Astrocyte (in vitro differentiated cells and primary cell): ENCODE data around the gene FBXO48. TPM values are rescaled to one million over a fixed set of nuclear protein-coding genes. Genes with fewer than 3 reads are reported as not detected.

ENCODE experiments used
- DNase-seq: peaks from one replicate; pipeline ENCODE4 v3.0.0-alpha.2; 2010; ENCODE audit warnings: low read depth
- FAIRE-seq: peaks from 2 replicates; lab custom pipeline; 2011; peaks lifted over from hg19 to GRCh38; lab: Jason Lieb, UNC
- H2AFZ ChIP-seq: 2 replicates; pipeline ENCODE4 v1.6.0; 2012; ENCODE audit warnings: low read depth, low read length, inconsistent platforms
- H3K27ac ChIP-seq: 2 replicates; pipeline ENCODE4 v1.5.1; 2011; ENCODE audit warnings: low read depth, low read length, inconsistent platforms
- H3K27me3 ChIP-seq: 2 replicates; pipeline ENCODE4 v1.6.0; 2011; ENCODE audit warnings: low read length, inconsistent platforms; ENCODE audit not compliant: insufficient read depth
- H3K36me3 ChIP-seq: 2 replicates; pipeline ENCODE4 v1.5.1; 2011; ENCODE audit warnings: low read length, inconsistent platforms; ENCODE audit not compliant: insufficient read depth
- H3K4me1 ChIP-seq: 2 replicates; pipeline ENCODE4 v1.5.1; 2011; ENCODE audit warnings: low read length, inconsistent platforms; ENCODE audit not compliant: insufficient read depth
- H3K4me2 ChIP-seq: 2 replicates; pipeline ENCODE4 v1.6.0; 2012; ENCODE audit warnings: low read length, inconsistent platforms
- H3K4me3 ChIP-seq: 2 replicates; pipeline ENCODE4 v1.5.1; 2011; ENCODE audit warnings: low read depth, mild to moderate bottlenecking, low read length, inconsistent platforms; ENCODE audit not compliant: insufficient read depth
- H3K79me2 ChIP-seq: 2 replicates; pipeline ENCODE4 v1.6.0; 2012; ENCODE audit warnings: mild to moderate bottlenecking, low read length, inconsistent platforms; ENCODE audit not compliant: insufficient read depth
- H3K9ac ChIP-seq: 2 replicates; pipeline ENCODE4 v1.6.0; 2012; ENCODE audit warnings: mild to moderate bottlenecking, low read length, inconsistent platforms
- H3K9me3 ChIP-seq: 2 replicates; pipeline ENCODE4 v1.5.1; 2012; ENCODE audit warnings: low read depth, mild to moderate bottlenecking, low read length, inconsistent platforms; ENCODE audit not compliant: insufficient read depth
- H4K20me1 ChIP-seq: 2 replicates; pipeline ENCODE4 v1.6.0; 2012; ENCODE audit warnings: low read length, inconsistent platforms; ENCODE audit not compliant: insufficient read depth
- H3K27ac Mint-ChIP-seq: one replicate; pipeline ENCODE4 v1.8.0; 2021; ENCODE audit warnings: mild to moderate bottlenecking, mixed read lengths; ENCODE audit not compliant: unreplicated experiment
- H3K27me3 Mint-ChIP-seq: one replicate; pipeline ENCODE4 v1.8.0; 2021; ENCODE audit warnings: low read depth, mixed read lengths; ENCODE audit not compliant: unreplicated experiment
- H3K36me3 Mint-ChIP-seq: one replicate; pipeline ENCODE4 v1.8.0; 2021; ENCODE audit warnings: low read depth, mixed read lengths; ENCODE audit not compliant: unreplicated experiment
- H3K4me1 Mint-ChIP-seq: one replicate; pipeline ENCODE4 v1.8.0; 2021; ENCODE audit warnings: low read depth, mixed read lengths; ENCODE audit not compliant: unreplicated experiment
- H3K4me3 Mint-ChIP-seq: one replicate; pipeline ENCODE4 v1.8.0; 2021; ENCODE audit warnings: mild to moderate bottlenecking, moderate library complexity, mixed read lengths; ENCODE audit not compliant: unreplicated experiment
- H3K9me3 Mint-ChIP-seq: one replicate; pipeline ENCODE4 v1.8.0; 2021; ENCODE audit warnings: mild to moderate bottlenecking, mixed read lengths; ENCODE audit not compliant: unreplicated experiment
- CTCF ChIP-seq: IDR thresholded peaks from 2 replicates; pipeline ENCODE4 v1.5.1; 2011; ENCODE audit warnings: low read depth, mild to moderate bottlenecking, inconsistent platforms, low read length, moderate library complexity; ENCODE audit not compliant: insufficient read depth
- EZH2 ChIP-seq: IDR thresholded peaks from 2 replicates; pipeline ENCODE4 v1.6.1; 2012; ENCODE audit warnings: mild to moderate bottlenecking, low read length, inconsistent platforms; ENCODE audit not compliant: insufficient read depth
- total RNA-seq: library from RNA; stranded (reverse); gene quantifications from 2 replicates; pipeline ENCODE4 v1.2.1, GENCODE V29; 2021

FBXO48 gene
- total RNA-seq, 1 donor from 2014 or later = 0.54 TPM

- peaks cover 7% of the 10 kb centered on the region for H3K4me1 Mint-ChIP-seq
- Histone ChIP-seq H3K79me2 (peaks cover 11% of the 10 kb centered on the region), H3K9me3 (no peaks in the 10 kb centered on the region), H3K4me1 (no peaks in the 10 kb centered on the region), H3K9ac (no peak overlapping the region), H3K36me3 (no peaks in the 10 kb centered on the region), H3K4me3 (no peak overlapping the region), H4K20me1 (no peaks in the 10 kb centered on the region), H3K4me2 (no peak overlapping the region), H2AFZ (no peak overlapping the region), H3K27me3 (no peaks in the 10 kb centered on the region), H3K27ac (no peak overlapping the region)
- TF ChIP-seq EZH2 (no peak), CTCF (no peak)
- H3K4me3 Mint-ChIP-seq = no peak overlapping the region
- no peak overlapping the region for H3K27ac Mint-ChIP-seq
- no peak for DNase-seq
- H3K36me3 Mint-ChIP-seq = no peaks in the 10 kb centered on the region
- no peak for FAIRE-seq
- H3K27me3 Mint-ChIP-seq = no peaks in the 10 kb centered on the region
- H3K9me3 Mint-ChIP-seq = no peaks in the 10 kb centered on the region
Measured at GRCh38 chr2:68472796-68473414, 5.8 kb upstream of the FBXO48 start.

GRCh38 chr2:68471385-68471784 is 4.3 kb upstream of the FBXO48 start:
- no peaks in the 10 kb centered on the region for H3K36me3 ChIP-seq
- TF ChIP-seq EZH2 (no peak), CTCF (no peak)
- DNase-seq (no peak), FAIRE-seq (no peak)
- Mint-ChIP-seq H3K27me3 (no peaks in the 10 kb centered on the region), H3K27ac (no peak overlapping the region), H3K4me1 (peaks cover 7% of the 10 kb centered on the region), H3K36me3 (no peaks in the 10 kb centered on the region), H3K9me3 (no peaks in the 10 kb centered on the region), H3K4me3 (no peak overlapping the region)
- no peaks in the 10 kb centered on the region for H4K20me1 ChIP-seq
- H3K27ac ChIP-seq = no peak overlapping the region
- H3K9ac ChIP-seq = no peak overlapping the region
- H3K27me3 ChIP-seq = no peaks in the 10 kb centered on the region
- no peak overlapping the region for H3K4me3 ChIP-seq
- no peak overlapping the region for H2AFZ ChIP-seq
- H3K79me2 ChIP-seq = peaks cover 11% of the 10 kb centered on the region
- H3K4me1 ChIP-seq = peaks cover 2% of the 10 kb centered on the region
- H3K9me3 ChIP-seq = no peaks in the 10 kb centered on the region
- no peak overlapping the region for H3K4me2 ChIP-seq

GRCh38 chr2:68469935-68470334 is 2.8 kb upstream of the FBXO48 start:
- Histone ChIP-seq H3K4me3 (no peak overlapping the region), H3K4me2 (no peak overlapping the region), H2AFZ (no peak overlapping the region), H3K36me3 (no peaks in the 10 kb centered on the region), H3K27me3 (no peaks in the 10 kb centered on the region), H3K9me3 (no peaks in the 10 kb centered on the region), H3K27ac (no peak overlapping the region), H4K20me1 (no peaks in the 10 kb centered on the region), H3K4me1 (peaks cover 7% of the 10 kb centered on the region), H3K9ac (no peak overlapping the region), H3K79me2 (peaks cover 11% of the 10 kb centered on the region)
- H3K36me3 Mint-ChIP-seq = no peaks in the 10 kb centered on the region
- no peak overlapping the region for H3K27ac Mint-ChIP-seq
- no peak overlapping the region for H3K4me3 Mint-ChIP-seq
- H3K9me3 Mint-ChIP-seq = no peaks in the 10 kb centered on the region
- no peak for DNase-seq
- no peaks in the 10 kb centered on the region for H3K27me3 Mint-ChIP-seq
- peaks cover 10% of the 10 kb centered on the region for H3K4me1 Mint-ChIP-seq
- no peak for TF ChIP-seq CTCF
- no peak for TF ChIP-seq EZH2
- no peak for FAIRE-seq
